ENCODE results near the gene RNF220.
"Not testable (repeated sequence)": the region's sequence is repeated elsewhere in the genome, so short reads cannot be mapped to it uniquely, and the experiment has no call there.

The RNF220 gene

GRCh38 chr1:44547361-44547760 lies 142.3 kb downstream of the RNF220 start:
- no peak for DNase-seq (ENCODE audit: low spot score)

GRCh38 chr1:44547837-44548236 lies 142.8 kb downstream of the RNF220 start:
- DNase-seq (ENCODE audit: low spot score), result no peak

GRCh38 chr1:44549510-44549909 lies 144.5 kb downstream of the RNF220 start:
- DNase-seq (ENCODE audit: low spot score), result no peak

GRCh38 chr1:44553127-44553758 lies 148.2 kb downstream of the RNF220 start:
- DNase-seq (ENCODE audit: low spot score), result no peak

GRCh38 chr1:44553771-44554170 lies 148.7 kb downstream of the RNF220 start:
- no peak for DNase-seq (ENCODE audit: low spot score)

GRCh38 chr1:44554706-44555105 lies 149.7 kb downstream of the RNF220 start:
- DNase-seq (ENCODE audit: low spot score), result no peak

- DNase-seq (ENCODE audit: low spot score), result no peak
Observed at GRCh38 chr1:44557778-44558177, 152.7 kb downstream of the RNF220 start.

- DNase-seq (ENCODE audit: low spot score), result no peak
Observed at GRCh38 chr1:44558883-44559282, 153.8 kb downstream of the RNF220 start.

GRCh38 chr1:44559330-44559729 lies 154.3 kb downstream of the RNF220 start:
- DNase-seq (ENCODE audit: low spot score), result no peak

GRCh38 chr1:44559913-44560312 lies 154.9 kb downstream of the RNF220 start:
- DNase-seq (ENCODE audit: low spot score), result no peak

- not testable (repeated sequence) for DNase-seq (ENCODE audit: low spot score)
Observed at GRCh38 chr1:44560696-44561095, 155.6 kb downstream of the RNF220 start.

- no peak for DNase-seq (ENCODE audit: low spot score)
Observed at GRCh38 chr1:44565259-44565750, 160.2 kb downstream of the RNF220 start.

- DNase-seq (ENCODE audit: low spot score), result no peak
Observed at GRCh38 chr1:44565833-44566232, 160.8 kb downstream of the RNF220 start.

GRCh38 chr1:44566281-44567046 lies 161.4 kb downstream of the RNF220 start:
- DNase-seq (ENCODE audit: low spot score), result no peak

GRCh38 chr1:44568128-44568900 lies 163.3 kb downstream of the RNF220 start:
- no peak for DNase-seq (ENCODE audit: low spot score)

- DNase-seq (ENCODE audit: low spot score), result no peak
Observed at GRCh38 chr1:44569491-44569890, 164.4 kb downstream of the RNF220 start.

- DNase-seq (ENCODE audit: low spot score), result peak; percentile 20
Observed at GRCh38 chr1:44571712-44572571, 166.9 kb downstream of the RNF220 start.

GRCh38 chr1:44572572-44572879 lies 167.5 kb downstream of the RNF220 start:
- DNase-seq (ENCODE audit: low spot score), result no peak

GRCh38 chr1:44575396-44575795 lies 170.3 kb downstream of the RNF220 start:
- no peak for DNase-seq (ENCODE audit: low spot score)

- no peak for DNase-seq (ENCODE audit: low spot score)
Observed at GRCh38 chr1:44576456-44577150, 171.5 kb downstream of the RNF220 start.

GRCh38 chr1:44581205-44581604 lies 176.2 kb downstream of the RNF220 start:
- no peak for DNase-seq (ENCODE audit: low spot score)

All from SK-N-DZ (cell line).